ENCODE measurements around the gene EIF6. TPM values are rescaled to one million over a fixed set of nuclear protein-coding genes. Genes with fewer than 3 reads are reported as not detected.

The EIF6 gene
- total RNA-seq, 4 donors from 2014 or later: 111 to 229 (median 174) TPM

- Histone ChIP-seq H3K27me3 (no peaks in the 10 kb centered on the region), H3K4me3 (peak within 1 kb of the TSS; percentile 86), H3K36me3 (peaks cover 48% of the 10 kb centered on the region), H3K9me3 (no peaks in the 10 kb centered on the region), H3K4me1 (peaks cover 57% of the 10 kb centered on the region), H3K27ac (peak within 1 kb of the TSS; percentile 98)
- no peak for TF ChIP-seq CTCF (IDR thresholded peaks at IDR 0.05)
- TF ChIP-seq POLR2A (IDR thresholded peaks at IDR 0.05): peak; percentile 48 to 85
- peak; percentile 72 to 80 (median 78) for TF ChIP-seq POLR2AphosphoS5 (IDR thresholded peaks at IDR 0.05)
- WGBS: 0% methylated on average over 21 of the region's 76 CpGs
- peak; percentile 94 to 95 for DNase-seq (ENCODE audit: low spot score in 2 of 2)
Observed at GRCh38 chr20:35277531-35278395, 6.8 kb downstream of the EIF6 start, which contains the start of gene MMP24OS. MMP24OS (minus strand) TSS chr20:35278122; CDS start chr20:35277929, 193 bp downstream.

GRCh38 chr20:35277127-35277526, 7.4 kb downstream of the EIF6 start:
- Histone ChIP-seq H3K36me3 (peaks cover 48% of the 10 kb centered on the region), H3K4me1 (peaks cover 51% of the 10 kb centered on the region), H3K27ac (peak overlapping the region; percentile 98)

GRCh38 chr20:35276408-35276807, 8.2 kb downstream of the EIF6 start:
- H3K4me1 ChIP-seq: peaks cover 44% of the 10 kb centered on the region
- 100% methylated on average over 2 of the region's 6 CpGs for WGBS
- no peaks in the 10 kb centered on the region for H3K27me3 ChIP-seq
- H3K4me3 ChIP-seq: peak overlapping the region; percentile 86
- TF ChIP-seq EP300 (IDR thresholded peaks at IDR 0.05) (no peak), POLR2A (IDR thresholded peaks at IDR 0.05) (no peak), POLR2AphosphoS5 (IDR thresholded peaks at IDR 0.05) (no peak), CTCF (IDR thresholded peaks at IDR 0.05) (no peak)
- H3K9me3 ChIP-seq: no peaks in the 10 kb centered on the region
- no peak overlapping the region for H3K27ac ChIP-seq
- H3K36me3 ChIP-seq: peaks cover 50% of the 10 kb centered on the region
- no peak for DNase-seq (ENCODE audit: low spot score in 2 of 2)

More at GRCh38 chr20:35277127-35277526, 7.4 kb downstream of the EIF6 start:
- TF ChIP-seq CTCF (IDR thresholded peaks at IDR 0.05) (no peak), POLR2AphosphoS5 (IDR thresholded peaks at IDR 0.05) (no peak)
- no peaks in the 10 kb centered on the region for H3K9me3 ChIP-seq
- peak overlapping the region; percentile 86 for H3K4me3 ChIP-seq
- DNase-seq (ENCODE audit: low spot score in 2 of 2): no peak
- H3K27me3 ChIP-seq: no peaks in the 10 kb centered on the region
- WGBS: 33% methylated on average over 3 of the region's 10 CpGs

- Histone ChIP-seq H3K9me3 (no peaks in the 10 kb centered on the region), H3K27me3 (no peaks in the 10 kb centered on the region), H3K4me3 (no peak overlapping the region), H3K27ac (no peak overlapping the region), H3K36me3 (peaks cover 56% of the 10 kb centered on the region), H3K4me1 (peaks cover 44% of the 10 kb centered on the region)
- no peak for DNase-seq (ENCODE audit: low spot score in 2 of 2)
- TF ChIP-seq CTCF (IDR thresholded peaks at IDR 0.05): no peak
- no peak for TF ChIP-seq POLR2AphosphoS5 (IDR thresholded peaks at IDR 0.05)
- no peak for TF ChIP-seq POLR2A (IDR thresholded peaks at IDR 0.05)
- TF ChIP-seq EP300 (IDR thresholded peaks at IDR 0.05): no peak
- WGBS: 94% methylated on average over 5 of the region's 12 CpGs
Observed at GRCh38 chr20:35275741-35276251, 8.8 kb downstream of the EIF6 start.
